ENCODE results near the gene POU2F1. TPM values are rescaled to one million over a fixed set of nuclear protein-coding genes. Genes with fewer than 3 reads are reported as not detected.

POU2F1 gene
- total and polyA plus RNA-seq, 9 donors = 4.5 to 6.9 (median 5.9) TPM

DNA sequence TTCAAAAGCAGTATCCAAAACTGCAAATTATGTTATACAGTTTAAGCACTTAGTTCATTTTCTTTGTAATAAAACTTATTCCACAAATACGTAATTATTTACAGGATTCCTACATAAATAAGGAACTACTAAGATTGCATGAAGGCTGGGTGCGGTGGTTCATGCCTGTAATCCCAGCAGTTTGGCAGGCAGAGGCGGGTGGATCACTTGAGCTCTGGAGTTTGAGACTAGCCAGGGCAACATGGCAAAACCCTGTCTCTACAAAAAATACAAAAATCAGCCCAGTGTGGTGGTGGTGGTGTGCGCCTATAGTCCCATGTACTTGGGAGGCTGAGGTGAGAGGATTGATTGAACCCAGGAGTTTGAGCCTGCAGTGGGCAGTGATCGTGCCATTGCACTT, 69.3 kb downstream of the POU2F1 start:
- no peaks in the 10 kb centered on the region for H3K4me1 ChIP-seq (ENCODE audit: control insufficient read depth, insufficient read depth, low read length)
- no peaks in the 10 kb centered on the region for H3K36me3 ChIP-seq (ENCODE audit: control insufficient read depth, insufficient read depth, low read length)
- no peak overlapping the region for H3K27ac ChIP-seq (ENCODE audit: low read length)
- H3K4me3 ChIP-seq (ENCODE audit: low read length) = no peak overlapping the region
- no peaks in the 10 kb centered on the region for H3K27me3 ChIP-seq (ENCODE audit: control insufficient read depth, insufficient read depth, low read length)
- 100% methylated on average over 2 of the region's 5 CpGs for WGBS (ENCODE audit: insufficient coverage)
- no peaks in the 10 kb centered on the region for H3K9me3 ChIP-seq (replicated peaks; ENCODE audit: control insufficient read depth, low read depth, low read length)
- no peak for DNase-seq

DNA sequence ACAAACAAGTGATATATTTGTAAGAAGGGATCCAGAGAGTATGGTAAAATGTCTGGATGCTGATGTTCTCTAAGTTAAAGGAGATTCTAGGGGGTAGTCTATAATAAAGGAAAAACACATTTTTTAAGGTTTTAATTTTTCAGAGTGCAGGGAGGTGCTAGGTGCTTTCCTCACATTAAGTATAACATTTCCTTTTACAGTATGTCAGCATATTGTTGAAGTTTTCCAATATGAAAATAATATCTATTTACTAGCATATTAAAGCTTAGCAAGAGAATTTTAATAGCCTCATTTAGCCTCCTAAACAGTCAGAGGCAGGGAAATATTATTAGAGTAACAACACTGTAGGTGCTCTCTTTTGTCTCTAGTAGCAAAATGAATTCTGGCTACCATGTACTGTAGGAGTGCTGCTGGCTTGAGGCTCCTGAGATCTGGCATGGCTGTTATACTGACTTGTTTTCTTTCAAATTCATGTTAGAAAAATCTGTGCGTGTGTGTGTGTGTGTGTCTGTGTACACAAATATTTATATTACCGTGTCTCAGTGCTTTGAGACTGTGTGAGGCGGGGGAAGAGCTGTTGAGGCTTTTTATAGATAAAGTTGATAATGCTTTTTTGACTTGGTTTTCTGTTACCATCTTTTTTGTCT, 71.0 kb downstream of the POU2F1 start:
- Histone ChIP-seq H3K36me3 (ENCODE audit: control insufficient read depth, insufficient read depth, low read length) (no peaks in the 10 kb centered on the region), H3K27me3 (ENCODE audit: control insufficient read depth, insufficient read depth, low read length) (no peaks in the 10 kb centered on the region), H3K4me3 (ENCODE audit: low read length) (no peak overlapping the region), H3K27ac (ENCODE audit: low read length) (no peak overlapping the region), H3K9me3 (replicated peaks; ENCODE audit: control insufficient read depth, low read depth, low read length) (no peaks in the 10 kb centered on the region), H3K4me1 (ENCODE audit: control insufficient read depth, insufficient read depth, low read length) (no peaks in the 10 kb centered on the region)
- WGBS (ENCODE audit: insufficient coverage) = no CpG with 5 or more reads among the region's 3 CpGs
- DNase-seq = no peak

DNA sequence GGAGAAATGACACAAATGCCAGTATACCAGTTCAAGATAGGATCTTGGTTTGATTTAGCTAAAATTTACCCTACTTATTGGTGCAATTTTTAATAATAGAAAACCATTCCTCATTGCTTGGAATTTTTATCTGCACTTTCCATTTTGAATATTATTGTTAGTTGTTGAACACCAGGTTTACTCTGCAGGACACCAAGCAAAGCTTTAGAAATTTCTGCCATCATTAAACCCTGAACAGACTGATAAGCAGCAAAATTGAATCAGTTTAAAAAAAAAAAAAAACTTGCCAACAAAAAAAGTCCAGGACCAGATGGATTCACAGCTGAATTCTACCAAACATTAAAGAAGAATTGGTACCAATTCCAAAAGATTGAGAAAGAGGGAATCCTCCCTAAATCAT, 71.5 kb downstream of the POU2F1 start:
- H3K4me3 ChIP-seq (ENCODE audit: low read length) = no peak overlapping the region
- no peaks in the 10 kb centered on the region for H3K4me1 ChIP-seq (ENCODE audit: control insufficient read depth, insufficient read depth, low read length)
- no peaks in the 10 kb centered on the region for H3K36me3 ChIP-seq (ENCODE audit: control insufficient read depth, insufficient read depth, low read length)
- H3K27me3 ChIP-seq (ENCODE audit: control insufficient read depth, insufficient read depth, low read length) = no peaks in the 10 kb centered on the region
- DNase-seq = no peak
- no peaks in the 10 kb centered on the region for H3K9me3 ChIP-seq (replicated peaks; ENCODE audit: control insufficient read depth, low read depth, low read length)
- H3K27ac ChIP-seq (ENCODE audit: low read length) = no peak overlapping the region

GRCh38 chr1:167293057-167293456, 72.4 kb downstream of the POU2F1 start:
- no peaks in the 10 kb centered on the region for H3K9me3 ChIP-seq (replicated peaks; ENCODE audit: control insufficient read depth, low read depth, low read length)
- no peaks in the 10 kb centered on the region for H3K27me3 ChIP-seq (ENCODE audit: control insufficient read depth, insufficient read depth, low read length)
- no peaks in the 10 kb centered on the region for H3K36me3 ChIP-seq (ENCODE audit: control insufficient read depth, insufficient read depth, low read length)
- WGBS (ENCODE audit: insufficient coverage) = no CpG with 5 or more reads among the region's 4 CpGs
- H3K4me3 ChIP-seq (ENCODE audit: low read length) = no peak overlapping the region
- no peaks in the 10 kb centered on the region for H3K4me1 ChIP-seq (ENCODE audit: control insufficient read depth, insufficient read depth, low read length)
- DNase-seq = no peak
- H3K27ac ChIP-seq (ENCODE audit: low read length) = no peak overlapping the region

DNA sequence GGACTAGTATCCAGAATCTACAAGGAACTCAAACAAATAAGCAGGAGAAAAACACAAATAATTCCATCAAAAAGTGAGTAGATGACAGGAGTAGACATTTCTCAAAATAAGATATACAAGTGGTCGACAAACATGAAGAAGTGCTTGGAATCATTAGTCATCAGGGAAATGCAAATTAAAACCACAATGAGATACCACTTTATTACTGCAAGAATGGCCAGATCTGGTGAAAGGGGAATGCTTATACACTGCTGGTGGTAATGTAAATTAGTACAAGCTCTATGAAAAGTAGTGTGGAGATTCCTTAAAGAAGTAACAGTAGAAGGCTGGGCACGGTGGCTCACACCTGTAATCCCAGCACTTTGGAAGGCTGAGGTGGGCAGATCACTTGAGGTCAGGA, 73.8 kb downstream of the POU2F1 start:
- H3K27ac ChIP-seq (ENCODE audit: low read length) = no peak overlapping the region
- no peak for DNase-seq
- H3K27me3 ChIP-seq (ENCODE audit: control insufficient read depth, insufficient read depth, low read length) = no peaks in the 10 kb centered on the region
- no peaks in the 10 kb centered on the region for H3K4me1 ChIP-seq (ENCODE audit: control insufficient read depth, insufficient read depth, low read length)
- no peaks in the 10 kb centered on the region for H3K36me3 ChIP-seq (ENCODE audit: control insufficient read depth, insufficient read depth, low read length)
- no peak overlapping the region for H3K4me3 ChIP-seq (ENCODE audit: low read length)
- H3K9me3 ChIP-seq (replicated peaks; ENCODE audit: control insufficient read depth, low read depth, low read length) = no peaks in the 10 kb centered on the region
- no CpG with 5 or more reads among the region's 2 CpGs for WGBS (ENCODE audit: insufficient coverage)

- Histone ChIP-seq H3K9me3 (replicated peaks; ENCODE audit: control insufficient read depth, low read depth, low read length) (no peaks in the 10 kb centered on the region), H3K27ac (ENCODE audit: low read length) (no peak overlapping the region), H3K4me1 (ENCODE audit: control insufficient read depth, insufficient read depth, low read length) (no peaks in the 10 kb centered on the region), H3K27me3 (ENCODE audit: control insufficient read depth, insufficient read depth, low read length) (no peaks in the 10 kb centered on the region), H3K4me3 (ENCODE audit: low read length) (no peak overlapping the region), H3K36me3 (ENCODE audit: control insufficient read depth, insufficient read depth, low read length) (no peaks in the 10 kb centered on the region)
- DNase-seq = peak; percentile 17
- WGBS (ENCODE audit: insufficient coverage) = 45% methylated on average over 1 of the region's 4 CpGs
Measured at GRCh38 chr1:167297222-167298214, 76.8 kb downstream of the POU2F1 start.

DNA sequence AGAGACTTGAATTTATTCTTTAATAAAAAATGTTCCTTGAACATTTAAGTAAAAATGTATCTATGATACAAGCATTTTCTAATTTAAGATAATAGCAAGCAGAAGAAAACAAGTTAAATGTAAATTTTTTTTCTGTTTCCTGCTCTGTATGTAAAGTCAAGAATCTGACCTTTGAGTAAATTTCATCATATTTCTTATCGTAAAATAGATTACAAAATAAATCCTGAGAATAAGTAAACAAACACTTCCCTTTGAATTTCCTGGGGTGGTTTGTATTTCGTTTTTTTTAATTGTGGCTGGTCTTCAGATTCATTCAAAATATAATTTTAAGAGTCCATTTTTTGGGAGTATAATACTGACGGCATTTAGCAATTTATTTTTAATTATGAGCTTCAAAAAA, 77.6 kb downstream of the POU2F1 start:
- no peak overlapping the region for H3K4me3 ChIP-seq (ENCODE audit: low read length)
- no peak for DNase-seq
- H3K4me1 ChIP-seq (ENCODE audit: control insufficient read depth, insufficient read depth, low read length) = no peaks in the 10 kb centered on the region
- no CpG with 5 or more reads among the region's 3 CpGs for WGBS (ENCODE audit: insufficient coverage)
- H3K27me3 ChIP-seq (ENCODE audit: control insufficient read depth, insufficient read depth, low read length) = no peaks in the 10 kb centered on the region
- no peaks in the 10 kb centered on the region for H3K36me3 ChIP-seq (ENCODE audit: control insufficient read depth, insufficient read depth, low read length)
- H3K9me3 ChIP-seq (replicated peaks; ENCODE audit: control insufficient read depth, low read depth, low read length) = no peaks in the 10 kb centered on the region
- no peak overlapping the region for H3K27ac ChIP-seq (ENCODE audit: low read length)

DNA sequence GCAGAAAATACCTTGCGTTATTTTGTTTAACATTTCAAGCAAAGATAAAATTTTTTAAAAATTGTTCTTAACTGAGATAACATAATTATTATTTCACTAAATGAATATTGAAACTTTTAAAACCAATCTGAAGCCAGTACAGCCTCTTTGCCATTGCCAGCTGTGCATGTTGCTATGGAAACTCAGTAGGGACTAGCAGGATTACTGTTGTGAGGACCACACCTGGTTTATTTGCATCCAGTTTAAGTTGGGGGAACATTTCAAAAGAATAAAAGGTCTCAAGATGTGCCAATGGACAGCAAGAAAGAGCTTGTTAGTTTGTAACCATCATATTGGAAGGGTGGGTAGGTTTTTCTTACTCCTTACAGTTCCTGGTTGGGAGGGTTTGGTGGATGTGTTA, 80.7 kb downstream of the POU2F1 start:
- no peaks in the 10 kb centered on the region for H3K4me1 ChIP-seq (ENCODE audit: control insufficient read depth, insufficient read depth, low read length)
- no peak overlapping the region for H3K27ac ChIP-seq (ENCODE audit: low read length)
- no CpG with 5 or more reads among the region's 1 CpG for WGBS (ENCODE audit: insufficient coverage)
- peak; percentile 35 for DNase-seq
- no peaks in the 10 kb centered on the region for H3K9me3 ChIP-seq (replicated peaks; ENCODE audit: control insufficient read depth, low read depth, low read length)
- H3K36me3 ChIP-seq (ENCODE audit: control insufficient read depth, insufficient read depth, low read length) = no peaks in the 10 kb centered on the region
- no peak overlapping the region for H3K4me3 ChIP-seq (ENCODE audit: low read length)
- H3K27me3 ChIP-seq (ENCODE audit: control insufficient read depth, insufficient read depth, low read length) = no peaks in the 10 kb centered on the region

DNA sequence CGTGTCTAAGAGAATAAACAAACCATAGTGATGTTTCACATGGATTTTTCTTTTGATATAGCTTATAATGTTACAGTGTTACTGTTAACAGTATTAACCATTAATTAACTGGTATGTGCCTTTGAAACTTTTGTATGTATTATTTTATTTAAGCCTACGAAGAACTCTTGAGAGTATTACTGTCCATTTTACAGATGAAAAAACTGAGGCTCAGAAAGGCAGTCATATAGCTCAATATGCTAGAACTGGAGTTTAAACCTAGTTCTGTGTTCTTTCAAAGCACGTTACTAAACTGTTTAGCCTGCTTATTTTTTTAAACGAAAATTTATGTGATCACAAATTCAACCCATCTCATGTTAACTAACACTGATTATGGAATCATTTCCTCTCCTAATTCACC, 83.5 kb downstream of the POU2F1 start:
- H3K9me3 ChIP-seq (replicated peaks; ENCODE audit: control insufficient read depth, low read depth, low read length) = no peaks in the 10 kb centered on the region
- H3K27me3 ChIP-seq (ENCODE audit: control insufficient read depth, insufficient read depth, low read length) = no peaks in the 10 kb centered on the region
- H3K27ac ChIP-seq (ENCODE audit: low read length) = no peak overlapping the region
- H3K36me3 ChIP-seq (ENCODE audit: control insufficient read depth, insufficient read depth, low read length) = no peaks in the 10 kb centered on the region
- WGBS (ENCODE audit: insufficient coverage) = no CpG with 5 or more reads among the region's 4 CpGs
- no peak overlapping the region for H3K4me3 ChIP-seq (ENCODE audit: low read length)
- no peak for DNase-seq
- no peaks in the 10 kb centered on the region for H3K4me1 ChIP-seq (ENCODE audit: control insufficient read depth, insufficient read depth, low read length)

GRCh38 chr1:167305059-167305705, 84.5 kb downstream of the POU2F1 start:
- Histone ChIP-seq H3K4me3 (ENCODE audit: low read length) (no peak overlapping the region), H3K36me3 (ENCODE audit: control insufficient read depth, insufficient read depth, low read length) (no peaks in the 10 kb centered on the region), H3K27me3 (ENCODE audit: control insufficient read depth, insufficient read depth, low read length) (no peaks in the 10 kb centered on the region), H3K9me3 (replicated peaks; ENCODE audit: control insufficient read depth, low read depth, low read length) (no peaks in the 10 kb centered on the region), H3K27ac (ENCODE audit: low read length) (no peak overlapping the region), H3K4me1 (ENCODE audit: control insufficient read depth, insufficient read depth, low read length) (no peaks in the 10 kb centered on the region)
- no peak for DNase-seq
- WGBS (ENCODE audit: insufficient coverage) = no CpG with 5 or more reads among the region's 9 CpGs
